Sigmoid colon (tissue), 7 donors: ENCODE results near the gene ANKEF1. TPM values are rescaled to one million over a fixed set of nuclear protein-coding genes. Genes with fewer than 3 reads are reported as not detected.

Experiments used
- DNase-seq: peaks from one replicate; pipeline ENCODE4 v3.0.0-alpha.2; 2019
- H3K27ac ChIP-seq, 4 donors: fragments of 200-600 bp; sonication (generic); one replicate each; pipeline ENCODE4 v1.5.1; 2016 to 2019; ENCODE audit warnings: mild to moderate bottlenecking in 1 of 4
- H3K27me3 ChIP-seq, 3 donors: fragments of 200-600 bp; sonication (generic); one replicate each; pipeline ENCODE4 v1.5.1; 2019; ENCODE audit warnings: mild to moderate bottlenecking in 1 of 3
- H3K36me3 ChIP-seq, 4 donors: fragments of 200-600 bp; sonication (generic); one replicate each; pipeline ENCODE4 v1.5.1; 2016 to 2019
- H3K4me1 ChIP-seq, 4 donors: fragments of 200-600 bp; sonication (generic); one replicate each; pipeline ENCODE4 v1.5.1; 2017 to 2019
- H3K4me3 ChIP-seq, 4 donors: fragments of 200-600 bp; sonication (generic); one replicate each; pipeline ENCODE4 v1.5.1; 2017 to 2019; ENCODE audit warnings: mild to moderate bottlenecking in 2 of 4, moderate library complexity in 1 of 4
- H3K9me3 ChIP-seq, 4 donors: fragments of 200-600 bp in 3 of 4; sonication (generic) in 3 of 4; one replicate each; pipeline versions ENCODE4 v1.5.1 to v1.6.1; 2013 to 2019
- CTCF ChIP-seq, 4 experiments: fragments of 450-650 bp in 3 of 4; fragments of 200-600 bp in 1 of 4; IDR thresholded peaks; one replicate each; pipeline ENCODE4 v1.5.1; 2016 to 2019; ENCODE audit warnings: antibody characterized with exemption in 4 of 4, mild to moderate bottlenecking in 3 of 4, moderate library complexity in 2 of 4
- EP300 ChIP-seq, 4 donors: sonication (generic); formaldehyde crosslinking; IDR thresholded peaks; one replicate each; pipeline ENCODE4 v1.6.1; 2017; ENCODE audit warnings: antibody characterized with exemption in 4 of 4
- POLR2A ChIP-seq, 2 donors: fragments of 450-650 bp; IDR thresholded peaks; one replicate each; pipeline ENCODE4 v1.6.1; 2016; ENCODE audit warnings: antibody characterized with exemption in 2 of 2, mild to moderate bottlenecking in 2 of 2, moderate library complexity in 2 of 2
- POLR2AphosphoS5 ChIP-seq, 4 donors: sonication (generic); formaldehyde crosslinking; IDR thresholded peaks; one replicate each; pipeline ENCODE4 v1.6.1; 2017; ENCODE audit warnings: antibody characterized with exemption in 4 of 4
- WGBS, 2 donors: extraction: QIAGEN DNeasy Blood & Tissue Kit; methylation state at CpG; one replicate each; pipeline ENCODE4 v1.1.7; 2013; 5-methylcytosine and 5-hydroxymethylcytosine counted together
- intact Hi-C: fragments of 100-400 bp; cut with DNase I; formaldehyde crosslinking; loops from one replicate; pipeline ENCODE4 v1.15.1; 2023
- polyA plus RNA-seq, 3 donors: library from polyadenylated mRNA; stranded (reverse); fragments of 200-250 nt; gene quantifications; one replicate each; pipeline ENCODE4 v1.2.3, GENCODE V29; 2013
- total RNA-seq, 4 donors: library from RNA; depleted of rRNA; stranded (reverse); fragments of >200 nt; gene quantifications; one replicate each; pipeline ENCODE4 v1.1.0, GENCODE V29; 2016
- donor health status: healthy with polysubstance abuse.
- donor health status: Bipolar disorder and iron deficiency.
- donor health status: healthy.

The ANKEF1 gene
- total RNA-seq (1 to 10 TPM in 1 of 4 donors, under 1 TPM in 3; 0.16 to 1.1 (median 0.38) TPM), polyA plus RNA-seq (1 to 10 TPM; 1.8 to 2.4 (median 1.8) TPM)

- intact Hi-C loops, result no loop called here
Observed at GRCh38 chr20:10034717-10035571, at the start of gene ANKEF1. ANKEF1 (plus strand) TSS chr20:10034987; CDS start chr20:10038302, 3,315 bp downstream.

GRCh38 chr20:9985281-9985680 lies 49.5 kb upstream of the ANKEF1 start:
- Histone ChIP-seq H3K4me3 (no peak overlapping the region), H3K36me3 (no peaks in the 10 kb centered on the region), H3K4me1 (no peaks in the 10 kb centered on the region), H3K27ac (no peak overlapping the region), H3K9me3 (no peaks in the 10 kb centered on the region), H3K27me3 (no peaks in the 10 kb centered on the region)
- DNase-seq, result no peak
- TF ChIP-seq POLR2A (IDR thresholded peaks at IDR 0.05) (no peak), EP300 (IDR thresholded peaks at IDR 0.05) (no peak), POLR2AphosphoS5 (IDR thresholded peaks at IDR 0.05) (no peak), CTCF (IDR thresholded peaks at IDR 0.05) (no peak)
- intact Hi-C loops, result no loop called here

More at GRCh38 chr20:10034717-10035571, at the start of gene ANKEF1:
- Histone ChIP-seq H3K36me3 (no peaks in the 10 kb centered on the region), H3K27me3 (no peaks in the 10 kb centered on the region), H3K27ac (peak within 1 kb of the TSS in 2 of 4 donors; percentile 47 to 48), H3K4me3 (peak within 1 kb of the TSS; percentile 40 to 65 (median 59)), H3K4me1 (peaks cover 0 to 12% (median 3%) of the 10 kb centered on the region in 4 donors), H3K9me3 (no peaks in the 10 kb centered on the region)
- WGBS, 2 donors, result 1 to 3% methylated on average over 65 of the region's 65 CpGs
- peak; percentile 74 for DNase-seq
- TF ChIP-seq EP300 (IDR thresholded peaks at IDR 0.05), result no peak
- TF ChIP-seq POLR2AphosphoS5 (IDR thresholded peaks at IDR 0.05), result peak in 1 of 4 donors; percentile 13
- no peak for TF ChIP-seq POLR2A (IDR thresholded peaks at IDR 0.05)
- TF ChIP-seq CTCF (IDR thresholded peaks at IDR 0.05), result no peak

GRCh38 chr20:9985773-9986172 lies 49.0 kb upstream of the ANKEF1 start:
- 74 to 75% methylated on average over 2 of the region's 2 CpGs for WGBS, 2 donors
- TF ChIP-seq EP300 (IDR thresholded peaks at IDR 0.05), result no peak
- TF ChIP-seq POLR2AphosphoS5 (IDR thresholded peaks at IDR 0.05), result no peak
- no peak for TF ChIP-seq CTCF (IDR thresholded peaks at IDR 0.05)
- no peak for TF ChIP-seq POLR2A (IDR thresholded peaks at IDR 0.05)

GRCh38 chr20:9989066-9989724 lies 45.6 kb upstream of the ANKEF1 start:
- Histone ChIP-seq H3K27me3 (no peaks in the 10 kb centered on the region), H3K27ac (peak overlapping the region in 1 of 4 donors; percentile 4), H3K9me3 (no peaks in the 10 kb centered on the region), H3K4me3 (no peak overlapping the region), H3K4me1 (no peaks in the 10 kb centered on the region), H3K36me3 (no peaks in the 10 kb centered on the region)
- intact Hi-C loops, result no loop called here
- WGBS, 2 donors, result 38 to 46% methylated on average over 1 of the region's 1 CpG
- no peak for DNase-seq
- no peak for TF ChIP-seq CTCF (IDR thresholded peaks at IDR 0.05)
- TF ChIP-seq POLR2AphosphoS5 (IDR thresholded peaks at IDR 0.05), result peak in 1 of 4 donors; percentile 10
- no peak for TF ChIP-seq POLR2A (IDR thresholded peaks at IDR 0.05)
- TF ChIP-seq EP300 (IDR thresholded peaks at IDR 0.05), result no peak

More at GRCh38 chr20:9985773-9986172, 49.0 kb upstream of the ANKEF1 start:
- intact Hi-C loops, result no loop called here
- no peak for DNase-seq
- H3K27me3 ChIP-seq, result no peaks in the 10 kb centered on the region
- H3K36me3 ChIP-seq, result no peaks in the 10 kb centered on the region
- H3K9me3 ChIP-seq, result no peaks in the 10 kb centered on the region
- no peaks in the 10 kb centered on the region for H3K4me1 ChIP-seq
- H3K27ac ChIP-seq, result no peak overlapping the region
- H3K4me3 ChIP-seq, result no peak overlapping the region
